A375 (cell line): Measurements from ENCODE around the gene EPRS1. TPM values are rescaled to one million over a fixed set of nuclear protein-coding genes. Genes with fewer than 3 reads are reported as not detected.

Experiments used
- total RNA-seq: library from RNA; depleted of rRNA; stranded (reverse); fragments of >200 nt; shearing (Covaris generic); gene quantifications from 2 replicates; pipeline ENCODE4 v1.2.3, GENCODE V29; 2014; rRNA removed

Gene EPRS1
- total RNA-seq = 228 and 231 TPM in 2 replicates

DNA sequence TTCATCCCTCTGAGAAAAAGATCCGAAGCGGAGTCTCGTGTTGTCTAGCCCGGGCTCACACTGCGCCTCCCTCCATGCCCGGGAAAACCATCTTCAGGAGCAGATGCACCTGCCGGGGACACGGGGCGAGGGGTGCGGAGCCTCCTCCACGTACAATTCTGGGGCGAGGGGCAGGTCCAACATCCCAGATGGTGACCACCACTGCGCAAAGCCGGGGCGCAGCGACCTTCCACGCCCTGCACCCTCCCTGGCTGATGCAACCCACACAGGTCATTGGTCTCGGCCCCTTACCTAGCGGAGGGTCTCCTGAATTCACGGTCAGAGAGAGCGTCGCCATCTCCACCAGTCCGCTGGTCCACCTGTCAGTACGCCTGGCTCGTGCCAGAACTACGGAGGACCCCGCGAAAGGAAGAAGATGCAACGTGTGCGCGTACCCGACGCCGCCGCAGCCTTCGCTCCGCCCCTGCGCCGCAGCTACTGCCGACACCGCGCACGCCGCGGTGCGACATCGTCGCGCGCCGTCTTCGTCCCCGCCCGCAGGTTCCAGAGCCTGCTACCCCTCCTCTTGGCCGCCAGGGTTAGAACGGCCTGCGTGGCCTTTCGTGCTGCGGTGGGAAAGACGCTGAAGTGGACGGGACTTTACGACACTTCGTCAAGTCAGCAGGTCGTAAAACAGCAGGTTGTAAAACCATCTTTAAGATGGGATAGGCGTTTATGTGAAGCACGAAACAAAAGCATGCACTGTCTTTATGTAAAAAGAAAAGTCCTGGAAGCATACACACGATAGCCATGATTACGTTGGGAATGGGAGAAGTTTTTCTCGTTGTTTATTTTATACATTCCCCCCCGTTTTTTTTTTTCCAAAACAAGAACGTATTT, at the start of gene EPRS1:
Gene EPRS1 (minus strand): TSS at position 454 of the 879 bp plus-strand sequence. CDS start 117 bp downstream, at position 337.

DNA sequence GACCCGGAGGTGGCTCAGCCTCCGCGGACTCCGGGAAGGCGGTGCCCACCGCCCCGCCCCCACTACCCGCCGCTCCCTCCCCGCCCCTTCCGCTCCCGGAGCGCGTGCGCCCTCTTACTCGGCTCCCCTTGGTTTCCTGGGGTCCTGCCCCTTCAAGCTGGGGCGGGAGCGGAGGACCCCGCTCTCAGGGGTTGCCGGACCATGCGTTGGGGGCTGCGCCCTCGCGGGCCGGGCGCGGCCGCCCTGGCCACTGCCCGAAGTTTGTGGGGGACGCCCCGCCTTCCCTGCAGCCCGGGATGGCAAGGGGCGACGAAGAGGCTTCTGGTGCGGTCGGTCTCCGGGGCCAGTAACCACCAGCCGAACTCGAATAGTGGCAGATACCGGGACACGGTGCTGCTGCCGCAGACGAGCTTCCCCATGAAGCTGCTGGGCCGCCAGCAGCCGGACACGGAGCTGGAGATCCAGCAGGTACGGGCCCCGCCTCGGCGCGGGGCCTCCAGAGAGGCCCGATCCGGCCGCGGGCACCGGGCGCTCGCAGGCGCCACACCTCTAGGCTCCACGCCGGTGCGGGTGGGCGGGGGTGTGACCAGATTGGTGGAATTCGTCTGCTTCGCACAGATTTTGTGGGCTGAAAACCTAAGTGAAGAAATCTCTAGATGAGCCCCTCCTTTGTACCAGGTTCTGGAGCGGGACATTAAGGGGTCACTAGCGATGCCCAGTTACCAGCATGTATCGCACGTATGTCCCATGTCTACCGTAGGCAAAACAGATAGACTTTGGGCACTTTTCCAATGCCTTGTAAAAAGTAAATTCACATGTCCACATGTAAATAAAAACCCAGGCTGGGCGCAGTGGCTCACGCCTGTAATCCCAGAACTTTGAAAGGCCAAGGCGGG, 48.0 kb upstream of the EPRS1 start, which contains the start of gene IARS2:
Gene IARS2 (plus strand): TSS at position 117 of the 896 bp plus-strand sequence. CDS start 85 bp downstream, at position 202.

DNA sequence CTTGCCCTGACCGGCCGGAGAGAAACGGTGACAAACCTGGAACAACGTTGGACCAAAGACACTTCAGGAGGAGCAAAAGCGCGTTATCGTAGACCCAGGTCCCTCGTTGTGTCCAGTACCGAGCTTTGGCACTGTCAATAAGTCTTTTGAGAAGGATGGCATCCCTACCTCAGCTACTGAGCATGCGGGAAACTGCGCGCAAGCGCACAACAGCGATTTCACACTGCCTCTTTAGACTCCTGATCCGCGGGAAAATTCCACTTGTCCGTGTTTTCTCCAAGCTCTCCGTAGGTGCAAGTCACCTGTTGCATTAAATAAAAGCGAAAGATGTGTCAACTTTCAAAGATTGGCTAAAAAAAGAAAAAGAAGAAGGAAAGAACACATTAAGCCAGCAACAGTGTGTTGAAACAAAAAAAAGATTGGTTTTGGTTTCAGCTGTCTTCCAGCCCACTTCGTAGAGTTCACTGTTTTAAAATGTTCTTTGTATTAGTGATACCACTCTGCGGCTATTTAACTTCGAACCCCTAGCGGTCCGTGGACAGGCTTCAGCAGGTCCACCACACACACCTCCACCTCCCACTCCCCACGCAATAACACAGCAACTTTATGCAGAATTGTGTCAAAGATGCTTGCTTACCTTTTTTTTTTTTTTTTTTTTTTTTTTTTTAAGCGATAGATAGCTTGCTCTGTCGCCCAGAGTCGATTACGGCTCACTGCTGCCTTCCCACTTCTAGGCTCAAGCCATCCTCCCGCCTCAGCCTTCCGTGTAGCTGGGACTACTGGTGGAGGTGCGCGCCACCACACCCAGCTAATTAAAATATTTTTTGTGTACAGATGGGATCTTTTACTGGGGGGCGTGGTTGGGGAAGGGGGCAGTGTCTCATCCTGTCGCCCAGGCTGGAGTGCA, 43.6 kb upstream of the EPRS1 start, which contains the start of gene BPNT1:
Gene BPNT1 (minus strand): TSS at position 139 of the 907 bp plus-strand sequence. CDS start 9,942 bp downstream, outside the sequence.

Other genes with a start within 250 kb of the EPRS1 start
- not detected in 2 replicates for gene SLC30A10, start 117.9 kb downstream of the EPRS1 start, total RNA-seq
- gene BPNT1, start 43.3 kb upstream of the EPRS1 start, total RNA-seq = 37.6 and 44.4 TPM in 2 replicates
- gene IARS2, start 47.6 kb upstream of the EPRS1 start, total RNA-seq = 95.3 and 110 TPM in 2 replicates
- gene RAB3GAP2, start 225.9 kb upstream of the EPRS1 start, total RNA-seq = 24.5 and 27.9 TPM in 2 replicates